ENCODE measurements around the gene GABRG3. TPM values are rescaled to one million over a fixed set of nuclear protein-coding genes. Genes with fewer than 3 reads are reported as not detected.

Gene GABRG3
- total and polyA plus RNA-seq, 2 of the 4 experiments (the other 2 are of a cell fraction): not detected

- intact Hi-C loops (cut with micrococcal nuclease): no loop called here
- no TSS peak for BruUV-seq (replicated peaks)
- no CpG with 5 or more reads among the region's 10 CpGs for WGBS, 2 experiments (ENCODE audit: extremely low coverage in 2 of 2, insufficient read length in 1 of 2)
Observed at GRCh38 chr15:27167738-27168137, 196.8 kb downstream of the GABRG3 start.

More at GRCh38 chr15:27167738-27168137, 196.8 kb downstream of the GABRG3 start:
- no peak overlapping the region for H3K4ac ChIP-seq (ENCODE audit: low read depth, low read length)
- POLR2A ChIA-PET (ENCODE audit: unreplicated experiment): no interaction called here
- dilution Hi-C loops (cut with HindIII; ENCODE audit: low sequenced_read_pairs, unreplicated experiment) (no loop called here), in situ Hi-C loops (cut with MboI; ENCODE audit: low sequenced_read_pairs) (no loop called here)
- no peaks in the 10 kb centered on the region for H3K9me1 ChIP-seq (ENCODE audit: insufficient read depth, low read length)
- H2BK5ac ChIP-seq (ENCODE audit: low read depth, low read length, poor library complexity, severe bottlenecking): no peak overlapping the region
- no peak overlapping the region for H2BK15ac ChIP-seq (ENCODE audit: low read depth, low read length)
- no peak overlapping the region for H2AK5ac ChIP-seq (ENCODE audit: low read depth, low read length)
- no peaks in the 10 kb centered on the region for H3K4me1 ChIP-seq (ENCODE audit: control insufficient read depth, insufficient read depth, low read length)
- H3K27ac ChIP-seq (ENCODE audit: insufficient read depth, low read length): no peak overlapping the region
- no peak overlapping the region for H4K91ac ChIP-seq (ENCODE audit: insufficient read depth, low read depth, low read length)
- H2AK9ac ChIP-seq (replicated peaks; ENCODE audit: low read depth, low read length, poor library complexity): no peak overlapping the region
- no peaks in the 10 kb centered on the region for H3K36me3 ChIP-seq (ENCODE audit: control insufficient read depth, insufficient read depth, low read length)
- H3K56ac ChIP-seq (ENCODE audit: extremely low read depth, insufficient read depth, low read length): no peak overlapping the region
- H2BK20ac ChIP-seq (ENCODE audit: low read depth, low read length): no peak overlapping the region
- no peak overlapping the region for H3K23ac ChIP-seq (ENCODE audit: low read depth, low read length)
- H3K18ac ChIP-seq (ENCODE audit: low read depth, low read length): no peak overlapping the region
- H3K4me2 ChIP-seq (ENCODE audit: low read depth, low read length): no peak overlapping the region
- H3K79me1 ChIP-seq (ENCODE audit: low read depth in 1 of 2, low read length in 2 of 2): no peaks in the 10 kb centered on the region
- H4K20me1 ChIP-seq (ENCODE audit: insufficient read depth, low read length): no peaks in the 10 kb centered on the region
- DNase-seq (no peak), ATAC-seq (ENCODE audit: low read depth) (no peak)
- no peak overlapping the region for H4K8ac ChIP-seq (ENCODE audit: low read depth in 2 of 2, low read length in 2 of 2)
- H3K9ac ChIP-seq (ENCODE audit: low read depth, low read length): no peak overlapping the region
- TF ChIP-seq BHLHE40 (IDR thresholded peaks at IDR 0.05; ENCODE audit: low read depth, low read length) (no peak), NFE2L2 (IDR thresholded peaks at IDR 0.05; ENCODE audit: low read depth, low read length) (no peak), SMC3 (IDR thresholded peaks at IDR 0.05; ENCODE audit: low read depth, low read length) (no peak), RAD21 (IDR thresholded peaks at IDR 0.05; ENCODE audit: low read length) (no peak)
- CTCF ChIA-PET: no interaction called here
- no peaks in the 10 kb centered on the region for H3K27me3 ChIP-seq (ENCODE audit: control insufficient read depth, insufficient read depth, low read length)
- no peak overlapping the region for H3K4me3 ChIP-seq (ENCODE audit: insufficient read depth, low read depth, low read length)
- peaks cover 26% of the 10 kb centered on the region for H3K9me3 ChIP-seq (ENCODE audit: control insufficient read depth, insufficient read depth, low read length)
- H4K5ac ChIP-seq (ENCODE audit: low read depth, low read length): no peak overlapping the region
- no peak overlapping the region for H3K14ac ChIP-seq (replicated peaks; ENCODE audit: low read depth, low read length)
- no peak overlapping the region for H2AFZ ChIP-seq (replicated peaks; ENCODE audit: low read length, poor library complexity)
- no peak overlapping the region for H2BK120ac ChIP-seq (ENCODE audit: low read depth, low read length)

Data from IMR-90 (cell line).